Upper lobe of left lung (tissue), 4 donors: ENCODE measurements around the gene FBXW11.

ENCODE experiments used
- CTCF ChIP-seq, 6 experiments: fragments of 450-650 bp in 4 of 6; fragments of 200-600 bp in 2 of 6; sonication (generic) in 2 of 6; IDR thresholded peaks; one replicate each; pipeline ENCODE4 v1.5.1; 2016 to 2019; ENCODE audit warnings: antibody characterized with exemption in 6 of 6
- POLR2A ChIP-seq, 4 donors: fragments of 450-650 bp; IDR thresholded peaks; one replicate each; pipeline ENCODE4 v1.5.1; 2016 to 2017; ENCODE audit warnings: antibody characterized with exemption in 4 of 4, mild to moderate bottlenecking in 2 of 4
- POLR2AphosphoS5 ChIP-seq, 2 donors: sonication (generic); formaldehyde crosslinking; IDR thresholded peaks; one replicate each; pipeline ENCODE4 v1.5.1; 2017; ENCODE audit warnings: antibody characterized with exemption in 2 of 2

- TF ChIP-seq POLR2AphosphoS5 (IDR thresholded peaks at IDR 0.05) (no peak), POLR2A (IDR thresholded peaks at IDR 0.05) (no peak), CTCF (IDR thresholded peaks at IDR 0.05) (no peak)
Measured at GRCh38 chr5:171975877-171976667, 30.4 kb downstream of the FBXW11 start.
